ENCODE data around the gene CHRNA4.

Gene CHRNA4

GRCh38 chr20:63360850-63361518, at the start of gene CHRNA4:
Gene CHRNA4 (minus strand): TSS chr20:63361349. CDS start chr20:63361165, 184 bp downstream.
- Histone ChIP-seq H3K4me3 (no peak within 1 kb of the TSS), H3K9me3 (no peaks in the 10 kb centered on the region), H3K27me3 (peaks cover 0 to 91% of the 10 kb centered on the region in 2 donors), H3K27ac (no peak within 1 kb of the TSS), H3K36me3 (no peaks in the 10 kb centered on the region), H3K4me1 (peaks cover 0 to 14% (median 8%) of the 10 kb centered on the region in 4 donors)
- TF ChIP-seq CTCF (IDR thresholded peaks at IDR 0.05), result no peak
- intact Hi-C loops (cut with DNase I; ENCODE audit: low total_unique reads), result no loop called here
- DNase-seq, result no peak

GRCh38 chr20:63409834-63410435, 48.8 kb upstream of the CHRNA4 start:
- Histone ChIP-seq H3K27me3 (peaks cover 0 to 78% of the 10 kb centered on the region in 2 donors), H3K4me1 (no peaks in the 10 kb centered on the region), H3K9me3 (no peaks in the 10 kb centered on the region), H3K27ac (no peak overlapping the region), H3K36me3 (no peaks in the 10 kb centered on the region), H3K4me3 (no peak overlapping the region)
- intact Hi-C loops (cut with DNase I; ENCODE audit: low total_unique reads), result no loop called here
- no peak for DNase-seq
- TF ChIP-seq CTCF (IDR thresholded peaks at IDR 0.05), result no peak

- Histone ChIP-seq H3K36me3 (no peaks in the 10 kb centered on the region), H3K4me3 (no peak overlapping the region), H3K27ac (no peak overlapping the region), H3K4me1 (no peaks in the 10 kb centered on the region), H3K27me3 (peaks cover 0 to 79% of the 10 kb centered on the region in 2 donors), H3K9me3 (no peaks in the 10 kb centered on the region)
- intact Hi-C loops (cut with DNase I; ENCODE audit: low total_unique reads), result no loop called here
- no peak for TF ChIP-seq CTCF (IDR thresholded peaks at IDR 0.05)
- DNase-seq, result no peak
Measured at GRCh38 chr20:63409066-63409833, 48.1 kb upstream of the CHRNA4 start.

- H3K4me1 ChIP-seq, result no peaks in the 10 kb centered on the region
- intact Hi-C loops (cut with DNase I; ENCODE audit: low total_unique reads), result no loop called here
- H3K4me3 ChIP-seq, result no peak overlapping the region
- no peaks in the 10 kb centered on the region for H3K9me3 ChIP-seq
- TF ChIP-seq CTCF (IDR thresholded peaks at IDR 0.05), result no peak
- peaks cover 0 to 79% of the 10 kb centered on the region in 2 donors for H3K27me3 ChIP-seq
- no peak overlapping the region for H3K27ac ChIP-seq
- DNase-seq, result no peak
- H3K36me3 ChIP-seq, result no peaks in the 10 kb centered on the region
Measured at GRCh38 chr20:63408684-63409046, 47.5 kb upstream of the CHRNA4 start.

GRCh38 chr20:63407928-63408683, 47.0 kb upstream of the CHRNA4 start:
- no peak overlapping the region for H3K4me3 ChIP-seq
- no peaks in the 10 kb centered on the region for H3K9me3 ChIP-seq
- no peaks in the 10 kb centered on the region for H3K4me1 ChIP-seq
- H3K27ac ChIP-seq, result no peak overlapping the region
- H3K36me3 ChIP-seq, result no peaks in the 10 kb centered on the region
- H3K27me3 ChIP-seq, result peaks cover 0 to 75% of the 10 kb centered on the region in 2 donors
- DNase-seq, result no peak
- TF ChIP-seq CTCF (IDR thresholded peaks at IDR 0.05), result no peak
- intact Hi-C loops (cut with DNase I; ENCODE audit: low total_unique reads), result no loop called here
